HCT116 (cell line): ENCODE results near the gene GTF3C1. TPM values are rescaled to one million over a fixed set of nuclear protein-coding genes. Genes with fewer than 3 reads are reported as not detected.
"Not testable (repeated sequence)": the region's sequence is repeated elsewhere in the genome, so short reads cannot be mapped to it uniquely, and the experiment has no call there.

Source experiments
- ATAC-seq: fragments of 200-7000 bp; cut with Tn5 transposase; 2 replicates; pipeline ENCODE4 v1.9.1; 2020; ENCODE audit warnings: mild to moderate bottlenecking, moderate library complexity
- BruUV-seq: library from RNA; stranded (reverse); fragments of 400-500 nt; replicated peaks from 2 replicates; lab custom pipeline; 2021; lab: Mats Ljungman, UMichigan
- CTCF ChIA-PET: fragments of 300-600 bp; sonication (Branson Sonifier 250); formaldehyde crosslinking; loops from one replicate; lab custom pipeline; 2021; ENCODE audit warnings: antibody characterized with exemption; lab: Charles Lee
- POLR2A ChIA-PET: fragments of 300-600, 350-600 bp; sonication (Branson Sonifier 250); formaldehyde crosslinking; loops from one replicate; lab custom pipeline; 2021; ENCODE audit warnings: antibody characterized with exemption; lab: Charles Lee
- RAD21 ChIA-PET, 2 experiments: fragments of 300-600 bp; sonication (Branson Sonifier 250); formaldehyde crosslinking; loops; one replicate each; lab custom pipeline; 2023; ENCODE audit warnings: low total read pairs in 2 of 2; ENCODE audit not compliant: uncharacterized antibody in 2 of 2, unreplicated experiment in 2 of 2, low non-redundant PET in 1 of 2; lab: Charles Lee
- DNase-seq: peaks from one replicate; pipeline ENCODE4 v3.0.0-alpha.2; 2010; ENCODE audit warnings: low read depth, low spot score
- H2AFZ ChIP-seq: fragments of 200-600 bp; shearing (Covaris generic), sonication (generic); 2 replicates; pipeline ENCODE4 v1.6.1; 2017; ENCODE audit warnings: low read depth, mixed run types, mixed read lengths, antibody characterized with exemption, low read length; ENCODE audit not compliant: poor library complexity, severe bottlenecking
- H3K27ac ChIP-seq: 2 replicates; pipeline ENCODE4 v1.5.1; 2012; ENCODE audit warnings: low read depth, low read length
- H3K27me3 ChIP-seq: fragments of 200-600 bp; sonication (generic); 2 replicates; pipeline ENCODE4 v1.6.1; 2016; ENCODE audit warnings: mixed run types, low read length, mixed read lengths; ENCODE audit not compliant: insufficient read depth
- H3K36me3 ChIP-seq, 2 experiments: fragments of 200-500 bp in 1 of 2; fragments of 200-600 bp in 1 of 2; sonication (Bioruptor generic) in 1 of 2; sonication (generic) in 1 of 2; 2 replicates each; pipeline versions ENCODE4 v1.5.1 to v1.6.1; 2014 to 2016; ENCODE audit warnings: low read length in 2 of 2, inconsistent platforms in 1 of 2, mixed read lengths in 1 of 2, mixed run types in 1 of 2; ENCODE audit not compliant: insufficient read depth in 2 of 2, control insufficient read depth in 1 of 2
- H3K4me1 ChIP-seq, 2 experiments: fragments of 200-600 bp in 1 of 2; sonication (generic) in 1 of 2; 2 replicates each; pipeline versions ENCODE4 v1.5.1 to v1.6.1; 2012 to 2017; ENCODE audit warnings: low read length in 2 of 2, inconsistent platforms in 1 of 2, mild to moderate bottlenecking in 1 of 2, mixed read lengths in 1 of 2, mixed run types in 1 of 2, moderate library complexity in 1 of 2; ENCODE audit not compliant: insufficient read depth in 2 of 2, control insufficient read depth in 1 of 2
- H3K4me2 ChIP-seq: fragments of 200-600 bp; sonication (generic); 2 replicates; pipeline ENCODE4 v1.6.1; 2017; ENCODE audit warnings: mixed run types, low read length, mixed read lengths
- H3K4me3 ChIP-seq, 2 experiments: fragments of 200-600 bp in 1 of 2; sonication (generic) in 1 of 2; replicated peaks in 1 of 2; 2 replicates each; pipeline ENCODE4 v1.5.1; 2011 to 2016; ENCODE audit warnings: low read length in 2 of 2, control low read depth in 1 of 2, low read depth in 1 of 2, mild to moderate bottlenecking in 1 of 2, mixed read lengths in 1 of 2, mixed run types in 1 of 2
- H3K79me2 ChIP-seq: fragments of 200-600 bp; sonication (generic); 2 replicates; pipeline ENCODE4 v1.6.1; 2017; ENCODE audit warnings: mild to moderate bottlenecking, mixed run types, low read length, moderate library complexity, mixed read lengths; ENCODE audit not compliant: insufficient read depth
- H3K9ac ChIP-seq: fragments of 200-600 bp; sonication (generic); 2 replicates; pipeline ENCODE4 v1.6.1; 2016; ENCODE audit warnings: low read length, mixed read lengths
- H3K9me2 ChIP-seq: fragments of 200-600 bp; sonication (generic), shearing (Covaris generic); 2 replicates; pipeline ENCODE4 v1.6.1; 2017; ENCODE audit warnings: mixed run types, mild to moderate bottlenecking, moderate library complexity; ENCODE audit not compliant: insufficient read depth
- H3K9me3 ChIP-seq, 2 experiments: fragments of 200-500 bp in 1 of 2; fragments of 200-600 bp in 1 of 2; sonication (Bioruptor generic) in 1 of 2; sonication (generic) in 1 of 2; 2 replicates each; pipeline ENCODE4 v1.6.1; 2014 to 2017; ENCODE audit warnings: low read length in 2 of 2, mixed read lengths in 2 of 2, inconsistent platforms in 1 of 2, low read depth in 1 of 2, mild to moderate bottlenecking in 1 of 2, mixed run types in 1 of 2, moderate library complexity in 1 of 2; ENCODE audit not compliant: control insufficient read depth in 1 of 2, insufficient read depth in 1 of 2
- H4K20me1 ChIP-seq: fragments of 200-600 bp; sonication (generic), shearing (Covaris generic); 2 replicates; pipeline ENCODE4 v1.6.1; 2017; ENCODE audit warnings: mixed run types, mild to moderate bottlenecking, moderate library complexity; ENCODE audit not compliant: insufficient read depth
- CEBPB ChIP-seq: IDR thresholded peaks from 2 replicates; pipeline ENCODE4 v1.6.1; 2012; ENCODE audit warnings: low read depth
- ELF1 ChIP-seq: IDR thresholded peaks from 2 replicates; pipeline ENCODE4 v1.6.1; 2012; ENCODE audit warnings: low read depth, borderline replicate concordance
- EZH2 ChIP-seq: fragments of 200-600 bp; sonication (generic); IDR thresholded peaks from 2 replicates; pipeline ENCODE4 v1.6.1; 2017; ENCODE audit warnings: antibody characterized with exemption, mixed run types
- JUND ChIP-seq: IDR thresholded peaks from 2 replicates; pipeline ENCODE4 v1.6.1; 2012
- POLR2A ChIP-seq: IDR thresholded peaks from 2 replicates; pipeline ENCODE4 v1.7.0; 2011; ENCODE audit warnings: borderline replicate concordance; ENCODE audit not compliant: insufficient read depth, insufficient read length; ENCODE audit errors: extremely low read depth
- SIN3A ChIP-seq: IDR thresholded peaks from 2 replicates; pipeline ENCODE4 v1.6.1; 2012; ENCODE audit warnings: low read depth
- SP1 ChIP-seq: IDR thresholded peaks from 2 replicates; pipeline ENCODE4 v1.6.1; 2012; ENCODE audit warnings: low read depth
- intact Hi-C: fragments of 100-400 bp; cut with micrococcal nuclease; formaldehyde crosslinking; loops from 2 replicates; pipeline ENCODE4 v1.10.0; 2022
- total RNA-seq: library from RNA; stranded (reverse); gene quantifications from one replicate; pipeline ENCODE4 v1.2.1, GENCODE V29; 2021; ENCODE audit not compliant: unreplicated experiment
- TF ChIP-seq, protein P1 (sequence below): IDR thresholded peaks from 2 replicates; pipeline ENCODE4 v1.6.1; 2011; ENCODE audit warnings: mild to moderate bottlenecking, low read length, moderate library complexity; ENCODE audit not compliant: insufficient replicate concordance; ENCODE audit errors: extremely low read depth
- TF ChIP-seq, protein P2 (sequence below): IDR thresholded peaks from 2 replicates; pipeline ENCODE4 v1.6.1; 2012
- TF ChIP-seq, protein P3 (sequence below): IDR thresholded peaks from 2 replicates; pipeline ENCODE4 v1.6.1; 2012

GTF3C1 gene
- total RNA-seq, 1 experiment from 2014 or later: 97.5 TPM

DNA sequence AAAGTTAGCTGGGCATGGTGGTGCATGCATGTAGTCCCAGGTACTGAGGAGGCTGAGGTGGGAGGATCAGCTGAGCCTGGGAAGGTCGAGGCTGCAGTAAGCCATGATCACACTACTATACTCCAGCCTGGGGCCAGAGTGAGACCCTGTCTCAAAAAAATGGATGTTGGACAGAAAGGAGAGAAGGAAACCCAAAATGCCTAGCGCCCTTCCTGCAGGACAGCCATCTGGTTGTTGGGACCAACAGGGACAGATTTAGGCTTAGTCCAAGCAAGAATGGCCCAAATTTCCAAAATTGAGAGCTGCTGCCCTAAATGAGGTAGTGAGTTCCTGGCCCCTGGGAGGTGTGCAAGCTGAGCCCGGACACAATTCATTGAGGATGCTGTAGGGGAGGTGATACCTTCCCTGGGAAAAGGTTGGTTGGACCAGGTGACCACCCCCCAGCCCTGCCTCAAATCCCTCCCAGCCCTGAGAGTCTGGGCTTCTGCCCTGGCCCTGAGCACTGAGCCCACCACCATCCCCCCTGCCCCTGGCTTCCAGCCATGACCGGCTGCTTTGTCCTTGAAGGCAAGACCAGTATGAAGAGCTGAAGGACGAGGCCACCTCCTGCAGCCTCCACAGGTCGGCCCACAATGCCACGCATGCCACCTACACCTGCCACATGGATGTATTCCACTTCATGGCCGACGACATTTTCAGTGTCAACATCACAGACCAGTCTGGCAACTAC lies 112.6 kb downstream of the GTF3C1 start:
- Histone ChIP-seq H3K36me3 (no peaks in the 10 kb centered on the region), H3K4me1 (peaks cover 0 to 10% of the 10 kb centered on the region in 2 experiments; a peak in 1 of 4 replicates), H3K9me3 (no peaks in the 10 kb centered on the region), H3K79me2 (no peaks in the 10 kb centered on the region), H3K4me3 (no peak overlapping the region), H3K27ac (no peak overlapping the region), H3K4me2 (no peak overlapping the region), H3K9me2 (no peaks in the 10 kb centered on the region), H3K27me3 (no peaks in the 10 kb centered on the region), H4K20me1 (no peaks in the 10 kb centered on the region), H2AFZ (no peak overlapping the region), H3K9ac (no peak overlapping the region)
- CTCF ChIA-PET: no interaction called here
- no peak for ATAC-seq
- no peak for DNase-seq
- TF ChIP-seq EZH2 (no peak), ELF1 (no peak), SP1 (no peak), CEBPB (no peak)
- TF ChIP-seq, protein P1, sequence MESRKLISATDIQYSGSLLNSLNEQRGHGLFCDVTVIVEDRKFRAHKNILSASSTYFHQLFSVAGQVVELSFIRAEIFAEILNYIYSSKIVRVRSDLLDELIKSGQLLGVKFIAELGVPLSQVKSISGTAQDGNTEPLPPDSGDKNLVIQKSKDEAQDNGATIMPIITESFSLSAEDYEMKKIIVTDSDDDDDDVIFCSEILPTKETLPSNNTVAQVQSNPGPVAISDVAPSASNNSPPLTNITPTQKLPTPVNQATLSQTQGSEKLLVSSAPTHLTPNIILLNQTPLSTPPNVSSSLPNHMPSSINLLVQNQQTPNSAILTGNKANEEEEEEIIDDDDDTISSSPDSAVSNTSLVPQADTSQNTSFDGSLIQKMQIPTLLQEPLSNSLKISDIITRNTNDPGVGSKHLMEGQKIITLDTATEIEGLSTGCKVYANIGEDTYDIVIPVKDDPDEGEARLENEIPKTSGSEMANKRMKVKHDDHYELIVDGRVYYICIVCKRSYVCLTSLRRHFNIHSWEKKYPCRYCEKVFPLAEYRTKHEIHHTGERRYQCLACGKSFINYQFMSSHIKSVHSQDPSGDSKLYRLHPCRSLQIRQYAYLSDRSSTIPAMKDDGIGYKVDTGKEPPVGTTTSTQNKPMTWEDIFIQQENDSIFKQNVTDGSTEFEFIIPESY: no peak
- TF ChIP-seq, protein P2, sequence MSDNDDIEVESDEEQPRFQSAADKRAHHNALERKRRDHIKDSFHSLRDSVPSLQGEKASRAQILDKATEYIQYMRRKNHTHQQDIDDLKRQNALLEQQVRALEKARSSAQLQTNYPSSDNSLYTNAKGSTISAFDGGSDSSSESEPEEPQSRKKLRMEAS: no peak
- POLR2A ChIA-PET: no interaction called here
- RAD21 ChIA-PET: no interaction called here
- intact Hi-C loops: no loop called here
- BruUV-seq: no TSS peak

DNA sequence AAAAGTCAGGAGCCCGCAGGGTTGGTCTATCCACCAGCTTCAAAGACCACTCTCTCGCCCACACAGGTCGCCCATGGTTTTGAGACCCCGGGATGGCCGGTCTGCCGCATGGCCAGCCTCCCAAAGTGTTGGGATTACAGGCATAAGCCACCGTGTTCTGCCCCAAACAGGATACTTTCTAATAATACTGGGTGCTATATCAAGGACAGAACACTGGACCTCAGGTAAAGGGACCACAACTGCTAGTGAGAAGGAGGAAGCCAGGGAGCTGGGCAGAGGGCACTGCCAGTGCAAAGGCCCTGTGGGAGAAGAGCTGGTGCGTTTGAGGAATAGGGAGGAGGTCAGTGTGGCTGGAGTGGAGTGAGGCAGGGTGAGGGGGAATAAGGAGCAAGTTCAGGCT lies 113.6 kb downstream of the GTF3C1 start:
- Histone ChIP-seq H3K4me3 (no peak overlapping the region), H3K79me2 (no peaks in the 10 kb centered on the region), H3K27ac (no peak overlapping the region), H3K27me3 (no peaks in the 10 kb centered on the region), H2AFZ (no peak overlapping the region), H3K36me3 (no peaks in the 10 kb centered on the region), H3K4me2 (no peak overlapping the region), H4K20me1 (no peaks in the 10 kb centered on the region), H3K9ac (no peak overlapping the region), H3K9me3 (no peaks in the 10 kb centered on the region), H3K4me1 (peaks cover 0 to 10% of the 10 kb centered on the region in 2 experiments; a peak in 1 of 4 replicates), H3K9me2 (no peaks in the 10 kb centered on the region)
- DNase-seq: no peak
- CTCF ChIA-PET: no interaction called here
- RAD21 ChIA-PET: no interaction called here
- BruUV-seq: no TSS peak
- TF ChIP-seq POLR2A: no peak
- no peak for TF ChIP-seq SP1
- TF ChIP-seq SIN3A: no peak
- TF ChIP-seq JUND: no peak
- TF ChIP-seq, protein P3, sequence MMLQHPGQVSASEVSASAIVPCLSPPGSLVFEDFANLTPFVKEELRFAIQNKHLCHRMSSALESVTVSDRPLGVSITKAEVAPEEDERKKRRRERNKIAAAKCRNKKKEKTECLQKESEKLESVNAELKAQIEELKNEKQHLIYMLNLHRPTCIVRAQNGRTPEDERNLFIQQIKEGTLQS: no peak
- POLR2A ChIA-PET: no interaction called here
- intact Hi-C loops: no loop called here
- no peak for ATAC-seq

DNA sequence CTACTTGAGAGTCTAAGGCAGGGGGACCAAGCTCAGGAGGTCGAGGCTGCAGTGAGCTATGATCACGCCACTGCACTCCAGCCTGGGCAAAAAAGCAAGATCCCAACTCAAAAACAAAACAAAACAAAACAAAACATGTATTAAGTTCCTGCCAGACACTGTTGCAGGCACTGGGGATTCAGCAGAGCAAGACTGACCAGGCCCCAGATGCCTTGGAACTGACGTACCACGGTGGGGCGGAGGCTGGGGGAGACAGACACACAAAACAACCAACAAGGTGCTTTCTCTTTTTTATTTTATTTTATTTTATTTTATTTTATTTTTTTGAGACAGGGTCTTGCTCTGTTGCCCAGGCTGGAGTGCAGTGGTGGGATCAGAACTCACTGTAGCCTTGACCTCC lies 114.6 kb downstream of the GTF3C1 start:
- CTCF ChIA-PET, H3K27ac ChIP-seq, RAD21 ChIA-PET: not testable (repeated sequence)

More for the DNA sequence above, 114.6 kb downstream of the GTF3C1 start:
- H3K79me2 ChIP-seq, H3K4me3 ChIP-seq, DNase-seq, H2AFZ ChIP-seq, H3K4me2 ChIP-seq, BruUV-seq, intact Hi-C loops, ATAC-seq, POLR2A ChIA-PET, H3K9ac ChIP-seq, H4K20me1 ChIP-seq, H3K9me2 ChIP-seq, H3K9me3 ChIP-seq, H3K36me3 ChIP-seq, H3K27me3 ChIP-seq: not testable (repeated sequence)
- H3K4me1 ChIP-seq: peaks cover 0 to 10% of the 10 kb centered on the region in 2 experiments; a peak in 1 of 4 replicates
